Esophagus muscularis mucosa (tissue), 4 donors: ENCODE data around the gene SHC1. TPM values are rescaled to one million over a fixed set of nuclear protein-coding genes. Genes with fewer than 3 reads are reported as not detected.

Experiments
- DNase-seq: peaks from one replicate; pipeline ENCODE4 v3.0.0-alpha.2; 2017; ENCODE audit errors: extremely low spot score
- H3K27ac ChIP-seq, 4 donors: fragments of 200-600 bp; sonication (generic); replicated peaks in 1 of 4; 1 replicate in 3 of 4; 2 replicates in 1 of 4; pipeline ENCODE4 v1.5.1; 2016 to 2019; ENCODE audit warnings: mild to moderate bottlenecking in 1 of 4
- H3K27me3 ChIP-seq, 4 donors: fragments of 200-600 bp; sonication (generic); one replicate each; pipeline versions ENCODE4 v1.5.1 to v1.6.0; 2016 to 2019
- H3K36me3 ChIP-seq, 4 donors: fragments of 200-600 bp; sonication (generic); one replicate each; pipeline ENCODE4 v1.5.1; 2016 to 2019
- H3K4me1 ChIP-seq, 4 donors: fragments of 200-600 bp; sonication (generic); one replicate each; pipeline ENCODE4 v1.5.1; 2016 to 2019
- H3K4me3 ChIP-seq, 4 donors: fragments of 200-600 bp; sonication (generic); 1 replicate in 2 of 4; 2 replicates in 2 of 4; pipeline ENCODE4 v1.5.1; 2016 to 2019; ENCODE audit warnings: mild to moderate bottlenecking in 4 of 4, moderate library complexity in 1 of 4
- H3K9me3 ChIP-seq, 4 donors: fragments of 200-600 bp; sonication (generic); 1 replicate in 3 of 4; 2 replicates in 1 of 4; pipeline ENCODE4 v1.5.1; 2016 to 2019
- CTCF ChIP-seq, 3 experiments: fragments of 200-600 bp in 2 of 3; fragments of 450-650 bp in 1 of 3; sonication (generic) in 2 of 3; IDR thresholded peaks; one replicate each; pipeline ENCODE4 v1.5.1; 2017 to 2019; ENCODE audit warnings: antibody characterized with exemption in 3 of 3, mild to moderate bottlenecking in 2 of 3, moderate library complexity in 1 of 3
- EP300 ChIP-seq: sonication (generic); formaldehyde crosslinking; IDR thresholded peaks from one replicate; pipeline ENCODE4 v1.6.1; 2017; ENCODE audit warnings: antibody characterized with exemption
- POLR2A ChIP-seq: fragments of 450-650 bp; IDR thresholded peaks from one replicate; pipeline ENCODE4 v1.6.1; 2017; ENCODE audit warnings: antibody characterized with exemption, moderate library complexity, mild to moderate bottlenecking, low read depth
- POLR2AphosphoS5 ChIP-seq, 2 donors: sonication (generic); formaldehyde crosslinking; IDR thresholded peaks; one replicate each; pipeline ENCODE4 v1.6.1; 2017; ENCODE audit warnings: antibody characterized with exemption in 2 of 2
- WGBS: methylation state at CpG from one replicate; pipeline ENCODE4 v1.1.5; 2018; 5-methylcytosine and 5-hydroxymethylcytosine counted together
- intact Hi-C: fragments of 100-400 bp; cut with DNase I; formaldehyde crosslinking; loops from one replicate; pipeline ENCODE4 v1.15.1; 2023
- total RNA-seq, 4 donors: library from RNA; depleted of rRNA; stranded (reverse); fragments of >200 nt; gene quantifications; one replicate each; pipeline versions ENCODE4 v1.1.0 to v1.2.1, GENCODE V29; 2016

The SHC1 gene
- total RNA-seq, 4 donors from 2014 or later, result 60.6 to 101 (median 93.4) TPM

- no peak for DNase-seq
- peak overlapping the region; percentile 68 to 99 (median 86) for H3K27ac ChIP-seq
- intact Hi-C loops, result no loop called here
Measured at GRCh38 chr1:155007251-155007828, 36.8 kb upstream of the SHC1 start.

DNA sequence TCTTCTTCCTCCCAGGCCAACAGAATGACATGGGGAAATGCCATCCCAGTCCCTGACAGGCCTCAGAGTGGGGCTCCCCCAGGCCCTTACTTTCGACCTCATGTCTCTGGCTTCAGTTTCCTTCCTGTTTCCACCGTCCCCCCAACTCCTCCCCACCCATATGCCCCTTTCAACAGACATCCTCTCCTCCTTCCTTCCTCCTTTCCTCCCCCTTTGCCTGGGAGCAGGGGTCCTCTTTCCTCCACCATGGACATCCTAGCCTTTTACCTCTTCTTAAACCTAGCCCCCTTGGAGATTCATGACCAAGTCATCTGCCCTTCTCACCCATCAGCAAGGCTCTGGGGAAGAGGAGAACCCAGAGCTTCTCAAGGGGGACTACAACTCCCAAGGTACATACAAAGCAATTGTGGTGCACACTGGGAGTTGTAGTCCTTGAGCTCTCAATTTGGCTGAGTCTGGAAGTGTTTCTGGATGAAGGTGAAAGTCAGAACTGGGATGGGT is 36.1 kb upstream of the SHC1 start:
- intact Hi-C loops, result no loop called here
- Histone ChIP-seq H3K4me1 (peaks cover 53 to 81% (median 74%) of the 10 kb centered on the region in 4 donors), H3K27ac (peak overlapping the region; percentile 97 to 99 (median 98)), H3K4me3 (no peak overlapping the region), H3K27me3 (no peaks in the 10 kb centered on the region), H3K36me3 (peaks cover 0 to 14% (median 5%) of the 10 kb centered on the region in 4 donors), H3K9me3 (no peaks in the 10 kb centered on the region)
- 71% methylated on average over 2 of the region's 2 CpGs for WGBS
- TF ChIP-seq CTCF (IDR thresholded peaks at IDR 0.05) (no peak), EP300 (no peak), POLR2AphosphoS5 (IDR thresholded peaks at IDR 0.05) (no peak), POLR2A (no peak)
- no peak for DNase-seq

More at GRCh38 chr1:155007251-155007828, 36.8 kb upstream of the SHC1 start:
- TF ChIP-seq POLR2A (no peak), EP300 (no peak), POLR2AphosphoS5 (IDR thresholded peaks at IDR 0.05) (no peak), CTCF (IDR thresholded peaks at IDR 0.05) (no peak)
- Histone ChIP-seq H3K4me3 (peak overlapping the region in 2 of 4 donors; percentile 20 to 32), H3K27me3 (no peaks in the 10 kb centered on the region), H3K4me1 (peaks cover 60 to 88% (median 81%) of the 10 kb centered on the region in 4 donors), H3K36me3 (peaks cover 0 to 14% (median 5%) of the 10 kb centered on the region in 4 donors), H3K9me3 (no peaks in the 10 kb centered on the region)
- WGBS, result 53% methylated on average over 5 of the region's 6 CpGs

DNA sequence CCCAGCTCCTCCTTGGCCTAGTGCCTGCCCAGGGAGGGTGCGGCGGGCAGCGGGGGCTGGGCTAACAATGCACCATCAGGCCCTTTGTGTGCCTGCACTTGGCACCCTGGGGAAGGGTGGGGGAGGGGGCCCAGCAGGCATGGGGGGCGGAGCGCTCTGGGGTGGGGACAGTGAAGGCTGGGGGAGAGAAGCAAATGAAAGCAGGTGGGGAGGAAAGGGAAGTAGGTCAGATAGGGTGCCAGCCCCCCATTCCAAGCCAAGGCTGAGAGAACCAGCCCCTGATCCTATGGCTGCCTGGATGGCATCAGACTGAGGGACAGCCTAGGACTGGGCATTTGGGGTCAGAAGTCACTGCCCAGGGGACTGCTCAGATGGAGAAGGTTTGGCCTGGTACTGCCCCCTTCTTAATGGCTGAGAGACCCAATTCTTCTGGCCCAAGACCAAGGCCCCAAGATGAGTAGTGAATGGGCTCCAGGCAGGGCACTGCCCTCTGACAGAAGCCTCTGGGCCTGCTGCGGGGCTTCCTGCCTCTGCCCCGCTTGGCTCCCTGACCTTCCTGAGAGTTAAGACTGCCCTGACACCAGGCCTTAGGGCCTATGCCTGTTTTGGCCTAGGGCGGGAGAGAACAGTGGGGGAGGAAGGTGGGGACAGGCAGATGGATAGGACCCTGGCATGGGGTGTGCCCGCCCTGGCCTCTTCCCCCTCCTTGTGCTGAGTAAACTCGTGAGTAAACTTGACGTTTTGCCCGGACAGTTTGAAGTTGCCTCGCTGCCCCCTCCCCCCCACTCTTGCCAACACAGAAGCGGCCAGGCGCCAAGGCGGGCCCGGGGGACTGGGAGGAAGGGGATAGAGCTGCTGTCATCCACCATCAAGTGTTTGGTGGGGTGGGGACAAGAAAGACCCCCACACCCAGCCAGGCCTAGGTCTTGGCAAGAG is 34.8 kb upstream of the SHC1 start:
- intact Hi-C loops, result no loop called here
- WGBS, result 60% methylated on average over 17 of the region's 17 CpGs
- TF ChIP-seq CTCF (IDR thresholded peaks at IDR 0.05), result no peak
- peak in 1 of 2 donors; percentile 47 for TF ChIP-seq POLR2AphosphoS5 (IDR thresholded peaks at IDR 0.05)
- no peaks in the 10 kb centered on the region for H3K9me3 ChIP-seq
- DNase-seq, result no peak
- peaks cover 0 to 7% (median 2%) of the 10 kb centered on the region in 4 donors for H3K36me3 ChIP-seq
- peak overlapping the region; percentile 80 to 97 (median 92) for H3K4me3 ChIP-seq
- no peaks in the 10 kb centered on the region for H3K27me3 ChIP-seq
- peaks cover 47 to 75% (median 64%) of the 10 kb centered on the region in 4 donors for H3K4me1 ChIP-seq
- H3K27ac ChIP-seq, result peak overlapping the region; percentile 97 to 99 (median 98)

DNA sequence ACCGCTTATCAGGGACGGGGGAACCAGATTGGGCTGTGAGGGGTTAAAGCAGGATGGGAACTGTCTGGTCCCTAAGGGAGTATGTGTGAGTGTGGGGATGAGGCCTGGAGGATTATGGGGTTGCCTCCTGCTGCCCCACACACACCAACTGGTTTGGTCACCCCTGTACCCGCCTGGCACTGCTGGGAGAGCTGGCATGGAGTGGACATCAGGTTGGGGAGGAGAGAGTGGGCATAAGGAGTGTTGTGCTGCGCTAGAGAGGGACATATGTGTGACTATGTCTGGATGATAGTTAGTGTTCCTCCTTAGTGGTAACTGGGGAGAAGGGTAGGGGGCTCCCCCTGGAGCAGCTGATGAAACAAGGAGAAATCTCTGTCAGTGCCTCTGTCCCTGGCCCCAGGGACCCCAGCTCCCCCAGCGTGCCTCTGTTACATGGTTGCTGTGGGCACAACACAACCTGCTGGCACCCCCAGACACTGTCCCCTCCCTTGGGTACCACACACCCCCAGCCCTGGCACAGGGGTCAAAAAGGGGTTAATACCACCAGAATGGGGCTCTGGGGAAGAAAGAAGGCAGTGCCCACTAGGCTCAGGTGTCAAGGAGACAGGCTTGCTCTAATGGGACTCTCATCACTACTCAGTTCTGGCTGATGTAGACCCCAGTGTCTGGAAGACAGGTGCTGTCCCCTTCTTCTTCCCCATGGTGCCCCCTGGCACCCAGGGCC is 34.0 kb upstream of the SHC1 start:
- Histone ChIP-seq H3K9me3 (no peaks in the 10 kb centered on the region), H3K36me3 (peaks cover 0 to 4% (median 2%) of the 10 kb centered on the region in 4 donors), H3K4me1 (peaks cover 55 to 75% (median 68%) of the 10 kb centered on the region in 4 donors), H3K27ac (peak overlapping the region; percentile 97 to 99 (median 98)), H3K27me3 (no peaks in the 10 kb centered on the region), H3K4me3 (peak overlapping the region; percentile 80 to 97 (median 92))
- TF ChIP-seq EP300, result no peak
- TF ChIP-seq POLR2AphosphoS5 (IDR thresholded peaks at IDR 0.05), result no peak
- TF ChIP-seq CTCF (IDR thresholded peaks at IDR 0.05), result no peak
- TF ChIP-seq POLR2A, result no peak
- no peak for DNase-seq
- intact Hi-C loops, result no loop called here
- WGBS, result 80% methylated on average over 1 of the region's 5 CpGs
